ENCODE results near the gene GZMB.
"Not testable (repeated sequence)": the region's sequence is repeated elsewhere in the genome, so short reads cannot be mapped to it uniquely, and the experiment has no call there.

Gene GZMB

DNA sequence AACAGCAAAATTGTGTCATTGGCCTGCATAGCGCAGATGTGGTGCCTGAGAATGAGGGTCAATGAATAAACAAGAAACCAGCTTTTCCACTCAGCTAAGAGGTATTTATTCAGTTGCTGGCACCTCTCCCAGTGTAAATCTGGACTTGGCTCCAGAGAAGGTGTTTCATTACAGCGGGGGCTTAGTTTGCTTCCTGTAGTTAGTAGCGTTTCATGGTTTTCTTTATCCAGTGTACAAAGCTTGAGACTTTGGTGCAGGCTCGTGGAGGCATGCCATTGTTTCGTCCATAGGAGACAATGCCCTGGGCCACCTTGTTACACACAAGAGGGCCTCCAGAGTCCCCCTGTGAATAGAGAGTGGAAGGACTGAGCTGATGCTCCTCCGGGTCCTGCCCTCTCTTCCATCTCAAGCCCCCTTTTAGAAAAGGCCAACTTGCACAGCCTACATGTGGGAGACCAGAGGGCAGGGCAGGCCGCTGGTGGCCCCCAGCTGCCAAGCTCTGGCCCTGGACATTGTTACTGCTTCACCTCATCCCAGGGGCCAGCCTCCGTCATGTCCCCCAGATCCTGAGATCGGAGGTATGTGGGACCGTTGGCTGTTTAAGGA is 3.0 kb downstream of the GZMB start:
- DNase-seq (ENCODE audit: low spot score) = no peak

DNA sequence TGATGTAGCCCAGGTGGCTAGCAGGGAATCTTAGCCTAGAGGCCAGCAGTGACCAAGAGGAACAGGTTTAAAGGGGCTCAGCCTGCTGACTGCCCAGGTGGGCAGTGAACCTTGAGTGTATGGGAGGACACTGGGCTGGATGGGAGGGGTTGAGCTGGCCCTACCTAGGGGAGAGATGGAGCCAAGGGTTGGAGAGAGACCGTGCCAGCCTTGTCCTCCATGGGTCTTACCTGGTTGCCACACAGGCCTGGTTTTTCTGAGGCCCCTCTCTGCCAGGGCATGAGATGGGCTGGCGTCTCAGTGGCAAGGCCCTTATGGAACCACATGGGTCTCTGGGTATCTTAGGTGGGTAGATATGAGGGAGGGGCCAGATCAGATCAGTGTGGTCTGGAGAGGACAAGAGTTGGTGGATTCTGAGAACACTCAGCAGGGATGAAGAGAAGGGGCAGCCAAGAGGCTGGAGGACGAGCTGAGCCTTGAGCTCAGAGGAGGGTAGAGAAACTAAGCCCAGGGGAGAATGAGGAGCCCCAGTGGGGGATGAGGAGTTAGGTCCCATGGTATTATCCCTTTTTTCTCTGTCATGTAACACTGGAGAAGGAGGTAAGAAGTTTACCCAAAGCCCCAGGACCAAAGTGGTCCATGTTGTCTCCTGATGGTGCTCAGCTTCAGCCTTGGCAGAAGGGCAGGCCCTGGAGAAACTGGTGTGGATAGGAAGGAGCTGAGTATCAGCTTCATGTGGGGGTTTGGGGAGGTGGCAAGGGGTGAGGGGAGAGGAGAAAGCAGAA is 3.7 kb downstream of the GZMB start:
- no peak for DNase-seq (ENCODE audit: low spot score)

DNA sequence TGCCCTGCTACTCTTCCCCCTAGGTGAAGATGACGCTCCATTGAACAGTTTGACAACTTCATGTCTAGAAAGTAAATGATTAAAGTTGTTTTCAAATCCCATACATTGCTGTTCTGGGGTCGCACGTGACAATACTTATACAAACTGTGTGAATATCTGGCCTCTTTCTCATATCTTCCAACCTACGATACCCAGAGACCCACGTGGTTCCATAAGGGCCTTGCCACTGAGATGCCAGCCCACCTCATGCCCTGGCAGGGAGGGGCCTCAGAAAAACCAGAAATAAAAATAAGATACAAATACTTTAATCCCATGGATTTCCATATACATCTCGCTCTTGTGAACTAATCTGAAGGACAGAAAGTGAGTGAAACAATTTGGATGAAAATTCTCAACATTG is 4.5 kb downstream of the GZMB start:
- no peak for DNase-seq (ENCODE audit: low spot score)

DNA sequence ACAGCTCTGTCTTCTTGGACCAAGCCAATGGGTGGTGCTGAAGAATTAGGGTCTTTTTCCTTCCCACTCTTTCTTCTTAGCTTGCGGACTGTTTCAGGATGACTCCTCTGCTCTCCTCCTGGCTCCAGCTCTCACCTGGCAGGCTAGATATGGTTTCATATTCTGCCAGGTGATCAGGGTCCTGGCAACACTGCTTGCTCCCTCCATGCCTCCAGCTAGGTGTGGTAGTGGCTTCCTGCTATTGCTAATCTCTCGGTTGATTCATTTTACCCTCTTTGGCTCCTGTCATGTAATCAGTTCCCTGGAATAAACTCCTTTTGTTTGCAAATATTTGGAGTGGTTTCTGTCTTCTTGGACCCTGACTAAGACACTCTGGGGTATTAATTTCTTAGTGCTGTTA is 20.2 kb downstream of the GZMB start:
- no peak for DNase-seq (ENCODE audit: low spot score)

DNA sequence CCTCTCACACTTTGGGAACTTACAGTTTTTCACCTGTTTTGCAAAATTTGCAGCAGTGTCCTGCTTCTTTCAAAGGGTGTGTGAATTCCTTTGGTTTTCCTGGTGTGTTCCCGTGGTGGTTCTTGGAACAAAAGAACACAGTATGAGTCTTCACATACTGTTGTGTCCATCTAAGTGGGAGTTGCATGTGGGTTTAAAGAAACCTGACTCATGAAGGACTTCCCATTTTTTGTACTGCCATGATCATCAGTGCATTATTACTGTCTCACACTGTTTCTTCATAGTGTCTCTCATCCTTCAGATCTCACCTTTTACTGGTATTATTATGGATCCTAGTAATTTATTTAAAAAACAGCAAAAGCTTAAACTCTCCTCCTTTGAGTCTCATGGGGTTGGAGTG is 20.7 kb downstream of the GZMB start:
- no peak for DNase-seq (ENCODE audit: low spot score)

DNA sequence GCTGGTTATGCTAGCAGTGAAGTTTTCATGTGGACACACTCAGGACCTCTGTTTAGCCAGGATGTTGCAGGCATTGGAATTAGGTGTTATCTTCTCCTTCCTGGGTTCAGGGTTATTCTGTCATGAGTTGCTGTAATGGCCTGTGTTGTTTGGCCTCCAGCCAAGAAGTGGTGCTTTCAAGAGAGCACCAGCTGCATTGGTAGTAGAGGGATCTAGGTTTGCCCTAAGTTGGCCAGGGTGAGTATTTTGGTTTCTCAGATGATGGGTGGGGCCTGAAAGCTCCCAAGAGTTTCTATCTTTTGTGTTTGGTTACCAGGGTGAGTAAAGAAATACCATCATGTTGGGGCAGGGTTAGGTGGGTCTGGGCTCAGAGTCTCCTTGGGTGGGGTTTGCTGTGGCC is 21.8 kb downstream of the GZMB start:
- no peak for DNase-seq (ENCODE audit: low spot score)

DNA sequence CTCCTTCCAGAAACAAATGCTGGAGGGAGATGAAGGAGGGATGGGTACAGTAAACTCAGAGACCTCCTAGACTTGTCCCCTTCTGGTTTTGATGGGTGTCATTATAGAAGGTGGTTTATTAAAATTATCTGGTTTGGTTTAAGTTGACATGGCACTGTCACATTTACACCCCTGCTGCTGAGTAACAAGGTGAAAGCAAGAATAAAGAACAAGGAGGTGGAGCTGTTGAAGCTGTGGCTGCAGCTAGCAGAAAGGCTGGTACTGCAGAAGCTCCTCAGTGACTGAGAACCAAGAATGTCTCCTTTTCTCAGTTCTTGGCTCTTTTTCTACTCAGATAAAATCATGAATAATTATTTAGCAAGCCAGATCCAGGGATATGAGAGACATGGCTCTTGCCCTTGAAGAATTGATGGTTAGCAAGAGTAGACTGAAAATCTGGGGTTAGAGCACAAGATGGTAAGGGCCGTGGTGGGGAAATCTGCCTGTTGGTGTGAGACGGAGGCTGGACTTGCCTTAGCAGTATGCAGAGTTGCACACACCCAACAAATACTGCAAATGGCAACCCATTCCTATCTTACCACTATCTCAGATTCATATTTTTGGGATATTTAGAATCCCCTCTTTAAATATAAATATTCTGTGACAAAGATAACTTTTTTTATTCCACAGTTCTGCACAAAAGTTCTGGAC is 24.2 kb downstream of the GZMB start, which contains the start of gene GZMH:
GZMH (minus strand) TSS at position 31 of the 690 bp plus-strand sequence. CDS start 72 bp downstream, outside the sequence.
- DNase-seq (ENCODE audit: low spot score) = no peak

DNA sequence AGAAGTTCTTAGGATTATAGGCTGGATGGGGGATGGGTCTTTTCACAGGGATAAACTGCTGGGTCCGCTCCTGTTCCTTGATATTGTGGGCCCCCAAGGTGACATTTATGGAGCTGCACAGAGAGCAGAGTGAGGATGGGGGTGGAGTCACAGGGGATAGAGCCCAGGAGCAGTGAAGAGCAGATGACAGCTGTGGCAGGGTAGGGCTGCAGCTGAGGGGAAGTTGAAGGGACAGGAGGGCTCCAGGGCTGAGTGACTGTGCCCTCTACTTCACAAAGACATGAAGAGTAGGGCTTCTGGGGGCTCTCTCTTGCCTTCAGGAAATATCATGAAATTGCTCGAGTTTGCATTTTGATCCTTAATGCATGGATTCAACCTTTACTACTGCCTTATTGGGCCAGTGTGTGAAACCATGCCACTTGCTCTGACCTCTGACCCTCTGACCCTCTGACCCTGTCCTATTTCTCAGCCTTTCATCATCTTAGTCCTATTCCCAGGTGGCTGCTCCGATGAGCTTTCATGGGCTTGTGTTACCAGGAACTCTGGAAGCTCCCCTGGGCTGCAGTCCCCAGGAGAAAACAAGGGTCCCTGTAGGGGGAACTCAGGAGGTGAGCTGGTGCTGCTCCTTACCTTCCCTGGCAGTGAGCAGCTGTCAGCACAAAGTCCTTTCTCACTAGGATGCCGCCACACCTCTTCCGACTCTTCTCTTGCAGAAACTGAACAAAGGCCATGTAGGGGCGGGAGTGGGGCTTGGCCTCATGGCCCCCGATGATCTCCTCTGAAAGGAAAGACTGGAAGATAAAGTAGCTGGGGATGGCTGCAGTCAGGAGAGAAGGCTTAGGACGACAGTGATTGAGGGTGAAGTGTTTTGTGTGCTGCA is 26.1 kb downstream of the GZMB start:
- no peak for DNase-seq (ENCODE audit: low spot score)

DNA sequence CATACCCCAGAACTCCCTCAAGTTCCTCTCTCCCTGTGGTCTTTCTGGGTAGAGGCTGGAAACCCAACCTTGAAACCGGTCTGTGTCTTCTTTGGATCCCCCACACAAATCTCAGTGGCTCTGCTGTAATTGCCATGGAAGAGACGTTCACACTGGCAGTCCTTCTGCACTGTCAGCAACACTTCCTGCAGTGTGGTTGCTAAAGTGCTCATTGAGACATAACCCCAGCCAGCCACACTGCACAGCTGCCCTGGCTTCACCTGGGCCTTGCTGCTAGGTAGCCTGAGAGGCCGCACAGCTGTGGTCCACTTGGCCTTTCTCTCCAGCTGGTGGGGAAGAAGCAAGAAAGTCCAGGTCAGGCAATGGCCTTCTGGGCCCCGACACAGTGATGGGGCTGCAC is 26.9 kb downstream of the GZMB start:
- DNase-seq (ENCODE audit: low spot score) = no peak

DNA sequence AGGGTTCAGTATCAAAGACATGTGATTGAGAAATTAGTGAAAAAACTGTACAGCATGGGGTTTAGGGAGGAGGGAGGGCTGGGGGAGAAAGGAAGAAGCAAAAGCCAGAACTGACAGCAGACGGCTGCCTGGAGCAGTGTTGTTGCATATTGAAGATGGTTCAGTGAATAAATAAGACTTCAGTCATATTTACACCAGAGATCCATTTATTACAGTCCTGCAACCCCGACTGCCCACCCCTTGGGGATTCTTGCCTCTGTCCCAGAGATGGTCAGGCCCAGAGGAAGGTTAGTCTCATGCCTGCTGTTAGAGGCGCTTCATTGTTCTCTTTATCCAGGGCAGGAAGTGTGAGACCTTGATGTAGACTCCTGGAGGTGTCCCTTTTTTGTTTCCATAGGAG is 27.7 kb downstream of the GZMB start:
- DNase-seq (ENCODE audit: low spot score) = no peak

DNA sequence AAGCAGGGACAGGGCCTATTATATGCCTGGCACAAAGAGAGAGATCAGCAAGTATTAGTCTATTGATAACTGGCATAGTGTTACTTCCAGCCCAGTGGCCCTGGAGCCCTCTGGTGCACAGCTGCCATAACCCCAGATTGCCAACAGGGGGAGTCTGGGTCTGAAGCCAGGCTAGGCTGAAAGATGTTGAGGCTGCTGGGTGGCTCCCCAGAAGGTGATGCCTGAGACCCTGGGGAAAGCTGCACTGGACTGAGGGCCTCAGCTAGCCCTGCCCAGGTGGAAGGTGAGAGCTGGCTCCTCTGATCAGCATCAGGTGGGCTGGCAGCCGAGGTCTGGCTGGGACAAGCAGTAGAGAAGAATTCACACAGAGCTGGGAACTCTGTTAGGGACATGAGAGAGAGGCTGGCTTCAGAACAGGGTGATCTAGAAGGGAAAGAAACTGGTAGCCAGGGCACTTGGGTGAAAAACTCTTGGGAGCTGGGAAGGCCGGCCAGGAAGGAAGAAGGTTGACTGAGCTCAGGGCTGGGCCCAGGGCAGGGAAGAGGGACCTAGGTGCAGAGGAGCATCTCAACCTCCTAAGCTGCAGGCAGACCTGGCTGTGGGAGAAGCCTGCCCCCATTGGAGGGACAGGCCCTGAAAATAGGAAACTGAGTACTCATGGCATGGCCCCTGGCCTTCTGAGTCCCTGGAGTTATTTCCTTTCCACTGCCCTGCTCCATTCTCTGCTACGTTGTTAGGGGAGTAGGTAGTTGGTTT is 28.4 kb downstream of the GZMB start:
- peak; percentile 38 for DNase-seq (ENCODE audit: low spot score)

DNA sequence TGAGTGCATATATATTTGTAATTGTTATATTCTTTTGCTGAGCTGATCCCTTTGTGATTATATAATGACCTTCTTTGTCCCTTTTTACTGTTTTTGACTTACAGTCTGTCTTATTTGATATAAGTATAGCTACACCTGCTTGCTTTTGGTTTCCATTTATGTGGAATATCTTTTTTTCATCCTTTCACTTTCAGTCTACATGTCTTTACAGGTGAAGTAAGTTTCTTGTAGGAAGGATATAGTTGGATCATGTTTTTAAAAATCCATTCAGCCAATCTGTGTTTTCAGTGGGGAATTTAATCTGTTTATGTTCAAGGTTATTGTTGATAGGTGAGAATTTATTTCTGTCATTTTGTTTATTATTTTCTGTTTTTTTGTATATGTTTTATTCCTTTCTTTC is 36.6 kb downstream of the GZMB start:
- no peak for DNase-seq (ENCODE audit: low spot score)

DNA sequence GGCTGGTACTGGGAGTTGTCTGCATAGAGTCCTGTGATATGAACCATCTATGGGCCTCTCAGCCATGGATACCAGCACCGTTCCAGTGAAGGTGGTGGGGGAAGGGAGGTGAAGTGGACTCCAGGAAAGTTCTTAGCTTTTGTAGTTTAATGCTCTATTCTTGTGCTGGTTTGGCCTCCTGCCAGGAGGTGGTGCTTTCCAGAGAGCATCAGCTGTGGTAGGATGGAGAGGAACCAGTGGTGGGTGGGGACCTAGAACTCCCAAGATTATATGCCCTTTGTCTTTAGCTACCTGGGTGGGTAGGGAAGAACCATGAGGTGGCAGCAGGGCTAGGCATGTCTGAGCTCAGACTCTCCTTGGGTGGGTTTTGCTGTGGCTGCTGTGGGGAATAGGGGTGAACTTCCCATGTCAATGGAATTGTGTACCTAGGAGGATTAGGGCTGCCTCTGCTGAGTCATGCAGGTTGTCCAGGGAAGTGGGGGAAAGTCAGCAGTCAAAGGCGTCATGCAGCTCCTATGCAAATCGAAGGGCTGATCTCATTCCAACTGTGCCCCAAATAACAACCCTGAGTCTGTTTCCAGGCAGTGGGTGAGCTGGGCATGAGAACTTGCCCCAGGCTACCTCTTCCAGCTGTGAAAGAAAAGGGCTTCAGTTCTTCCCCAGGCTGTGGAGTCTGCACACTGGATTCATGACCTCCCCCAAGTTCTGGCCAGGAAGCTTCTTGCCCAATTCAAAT is 38.7 kb downstream of the GZMB start:
- DNase-seq (ENCODE audit: low spot score) = no peak

DNA sequence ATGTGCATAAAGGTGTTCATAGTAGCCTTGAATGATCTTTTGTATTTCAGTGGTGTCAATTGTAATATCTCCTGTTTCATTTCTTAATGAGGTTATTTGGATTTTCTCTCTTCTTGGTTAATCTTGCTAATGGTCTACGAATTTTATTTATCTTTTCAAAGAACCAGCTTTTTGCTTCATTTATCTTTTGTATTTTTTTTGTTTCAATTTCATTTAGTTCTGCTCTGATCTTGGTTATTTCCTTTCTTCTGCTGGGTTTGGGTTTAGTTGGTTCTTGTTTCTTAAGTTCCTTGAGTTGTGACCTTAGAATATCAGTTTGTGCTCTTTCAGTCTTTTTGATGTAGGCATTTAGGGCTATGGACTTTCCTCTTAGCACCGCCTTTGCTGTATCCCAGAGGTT is 43.0 kb downstream of the GZMB start:
- DNase-seq (ENCODE audit: low spot score) = not testable (repeated sequence)

DNA sequence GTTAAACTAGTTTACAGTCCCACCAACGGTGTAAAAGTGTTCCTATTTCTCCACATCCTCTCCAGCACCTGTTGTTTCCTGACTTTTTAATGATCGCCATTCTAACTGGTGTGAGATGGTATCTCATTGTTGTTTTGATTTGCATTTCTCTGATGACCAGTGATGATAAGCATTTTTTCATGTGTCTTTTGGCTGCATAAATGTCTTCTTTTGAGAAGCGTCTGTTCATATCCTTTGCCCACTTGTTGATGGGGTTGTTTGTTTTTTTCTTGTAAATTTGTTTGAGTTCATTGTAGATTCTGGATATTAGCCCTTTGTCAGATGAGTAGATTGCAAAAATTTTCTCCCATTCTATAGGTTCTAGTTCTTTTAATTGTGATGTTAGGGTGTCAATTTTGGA is 49.6 kb downstream of the GZMB start:
- not testable (repeated sequence) for DNase-seq (ENCODE audit: low spot score)
